ENCODE data around the gene F10.
"Not testable (repeated sequence)": the region's sequence is repeated elsewhere in the genome, so short reads cannot be mapped to it uniquely, and the experiment has no call there.

F10 gene

DNA sequence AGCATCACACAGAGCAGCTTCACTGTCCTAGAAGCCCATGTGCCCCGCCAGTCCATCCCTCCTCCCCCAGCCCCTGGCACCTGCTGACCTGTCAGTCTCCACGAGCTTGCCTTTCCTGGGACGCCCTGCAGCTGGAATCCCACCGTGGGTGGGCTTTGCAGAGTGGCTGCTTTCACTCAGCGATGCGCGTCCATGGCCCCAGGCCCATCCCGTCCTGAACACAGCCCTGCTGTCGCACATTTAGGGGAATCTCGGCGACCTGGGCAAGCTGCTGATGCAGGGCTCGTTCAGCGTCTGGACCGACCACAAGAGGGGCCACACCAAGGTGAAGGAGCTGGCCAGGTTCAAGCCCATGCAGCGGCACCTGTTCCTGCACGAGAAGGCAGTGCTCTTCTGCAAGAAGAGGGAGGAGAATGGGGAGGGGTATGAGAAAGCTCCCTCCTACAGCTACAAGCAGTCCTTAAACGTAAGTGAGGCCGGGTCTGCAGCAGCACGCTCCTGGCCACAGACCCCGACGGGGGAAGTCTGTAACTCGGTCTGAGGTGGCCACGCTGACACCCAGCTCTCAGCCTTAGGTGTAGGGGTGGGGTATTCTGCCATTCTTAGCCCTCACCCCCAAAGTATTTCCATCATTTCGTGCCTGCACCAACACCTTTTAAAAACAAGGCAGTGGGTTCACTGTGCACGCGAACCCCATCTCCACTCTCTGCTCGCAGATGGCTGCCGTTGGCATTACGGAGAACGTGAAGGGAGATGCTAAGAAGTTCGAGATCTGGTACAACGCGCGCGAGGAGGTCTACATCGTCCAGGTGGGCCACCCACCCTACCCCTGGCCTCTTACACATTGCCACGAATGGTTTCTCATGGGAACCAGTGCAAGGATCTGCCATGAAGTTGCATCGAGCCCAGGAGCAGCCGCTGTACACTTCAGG lies 35.3 kb upstream of the F10 start:
- no peak for DNase-seq (ENCODE audit: low spot score)

DNA sequence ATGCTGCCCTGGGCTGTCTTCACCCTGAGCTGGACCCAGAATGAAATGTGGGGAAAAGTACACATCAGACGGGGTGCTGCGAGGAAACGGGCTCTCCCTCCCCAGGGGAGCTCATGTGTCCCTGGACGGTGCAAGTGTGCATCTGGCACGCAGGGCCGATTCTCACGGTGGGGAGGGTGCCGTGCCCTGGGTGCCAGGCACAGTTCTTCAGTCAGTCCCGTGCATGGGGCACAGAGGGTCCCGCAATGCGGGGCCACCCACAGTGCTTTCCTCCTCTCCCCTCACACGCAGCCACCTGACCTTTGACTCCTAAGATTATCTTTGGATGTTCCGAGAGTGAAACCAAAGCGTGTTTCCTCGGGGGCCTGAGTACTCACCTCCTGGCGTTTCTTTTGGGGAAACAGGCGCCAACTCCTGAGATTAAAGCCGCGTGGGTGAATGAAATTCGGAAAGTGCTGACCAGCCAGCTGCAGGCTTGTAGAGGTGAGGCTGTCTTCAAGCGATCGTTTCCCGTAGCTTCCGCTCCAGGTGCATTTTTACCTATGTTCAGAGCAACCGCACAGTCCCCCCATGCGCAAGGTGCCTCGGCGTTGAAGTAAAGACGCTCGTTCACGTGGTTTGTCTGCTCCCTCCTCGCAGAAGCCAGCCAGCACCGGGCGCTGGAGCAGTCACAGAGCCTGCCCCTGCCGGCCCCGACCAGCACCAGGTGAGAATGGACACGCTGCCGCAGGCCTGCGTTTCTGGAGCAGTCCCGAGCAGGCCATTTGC lies 34.5 kb upstream of the F10 start:
- no peak for DNase-seq (ENCODE audit: low spot score)

DNA sequence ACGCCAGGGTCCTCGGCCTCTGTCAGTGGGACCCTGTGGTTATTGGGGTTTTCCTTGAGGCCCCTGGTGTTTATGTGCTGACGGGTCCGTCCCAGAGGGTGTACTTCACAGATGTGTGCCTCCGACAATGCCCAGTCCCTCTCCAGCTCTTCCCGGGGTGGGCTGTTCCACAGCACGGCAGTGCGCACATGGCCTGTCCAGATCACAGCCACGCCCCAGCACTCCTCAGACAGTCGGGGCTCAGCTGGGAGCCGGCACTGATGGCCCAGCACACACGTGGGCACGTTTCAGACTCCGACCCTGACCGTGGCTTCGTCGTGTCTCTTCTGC lies 33.9 kb upstream of the F10 start:
- no peak for DNase-seq (ENCODE audit: low spot score)

DNA sequence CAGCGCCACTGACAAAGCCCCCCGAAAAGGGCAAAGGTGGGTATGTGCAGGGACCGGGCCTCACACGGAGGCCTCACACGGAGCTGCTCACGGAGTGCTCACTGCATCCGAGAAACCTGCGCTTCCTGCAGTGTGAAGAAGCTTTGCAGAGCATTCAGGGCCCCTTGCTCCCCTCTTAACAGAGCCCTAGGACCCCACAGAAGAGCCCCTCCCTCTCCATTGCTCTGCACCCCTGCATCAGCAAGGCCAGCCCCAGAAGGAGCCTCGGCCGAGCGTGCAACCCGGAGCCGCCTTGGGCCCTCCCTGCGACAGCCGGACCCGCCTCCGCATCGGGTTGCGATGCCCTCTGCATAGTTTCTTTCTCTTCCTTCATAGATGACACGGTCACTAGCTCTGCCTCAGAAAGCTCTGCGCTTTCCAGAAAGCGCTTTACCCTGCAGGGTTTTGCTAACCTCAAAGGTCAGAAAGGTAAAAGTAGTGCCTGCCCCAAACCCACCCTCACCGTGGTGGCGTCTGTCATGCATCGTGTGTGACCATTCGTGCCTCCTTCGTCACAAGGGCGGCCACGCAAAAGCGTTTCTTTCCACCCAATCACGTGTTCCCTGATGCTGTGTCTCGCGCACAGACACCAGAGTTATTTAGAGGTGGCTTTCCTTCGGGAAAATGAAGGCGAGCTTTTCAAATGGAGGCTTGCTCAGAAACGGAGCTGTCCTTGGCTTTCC lies 32.7 kb upstream of the F10 start:
- DNase-seq (ENCODE audit: low spot score) = no peak

DNA sequence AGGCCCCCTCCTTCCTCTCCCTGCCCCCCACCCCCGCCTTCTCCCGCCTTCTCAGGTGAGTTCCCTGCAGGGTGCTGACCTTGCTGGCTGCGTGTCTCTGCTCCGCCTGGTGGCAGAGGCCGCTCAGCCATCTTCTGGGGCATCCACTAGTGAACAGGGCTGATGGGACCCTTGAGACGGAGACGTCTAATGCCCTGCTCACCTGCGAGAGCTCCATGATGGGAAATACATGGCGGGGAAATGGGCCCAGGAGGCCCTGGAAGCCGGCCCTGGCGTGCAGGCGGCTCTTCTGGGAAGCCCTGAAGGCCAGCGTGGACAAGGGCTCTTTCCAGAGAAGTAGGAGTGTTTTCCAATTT lies 32.2 kb upstream of the F10 start:
- DNase-seq (ENCODE audit: low spot score) = no peak

DNA sequence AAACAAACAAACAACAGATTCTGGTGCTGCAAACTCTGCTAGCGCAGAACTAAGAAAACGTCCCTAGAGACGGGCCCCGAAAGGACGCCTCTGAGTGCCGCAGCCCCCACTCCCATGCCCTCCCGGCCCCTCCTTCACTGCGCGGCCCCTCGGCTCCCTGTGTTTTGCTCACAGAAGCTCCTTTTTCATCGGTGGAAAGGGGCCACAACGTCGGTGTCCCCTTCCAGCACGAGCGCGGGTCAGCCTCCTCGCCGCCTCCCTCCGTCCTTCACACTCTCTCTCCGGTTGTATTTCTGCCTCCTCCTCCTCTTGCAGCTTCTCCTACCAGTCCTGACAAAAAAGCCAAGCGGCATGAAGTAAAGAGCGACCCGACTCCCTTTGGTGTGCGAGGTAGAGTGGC lies 31.8 kb upstream of the F10 start:
- no peak for DNase-seq (ENCODE audit: low spot score)

DNA sequence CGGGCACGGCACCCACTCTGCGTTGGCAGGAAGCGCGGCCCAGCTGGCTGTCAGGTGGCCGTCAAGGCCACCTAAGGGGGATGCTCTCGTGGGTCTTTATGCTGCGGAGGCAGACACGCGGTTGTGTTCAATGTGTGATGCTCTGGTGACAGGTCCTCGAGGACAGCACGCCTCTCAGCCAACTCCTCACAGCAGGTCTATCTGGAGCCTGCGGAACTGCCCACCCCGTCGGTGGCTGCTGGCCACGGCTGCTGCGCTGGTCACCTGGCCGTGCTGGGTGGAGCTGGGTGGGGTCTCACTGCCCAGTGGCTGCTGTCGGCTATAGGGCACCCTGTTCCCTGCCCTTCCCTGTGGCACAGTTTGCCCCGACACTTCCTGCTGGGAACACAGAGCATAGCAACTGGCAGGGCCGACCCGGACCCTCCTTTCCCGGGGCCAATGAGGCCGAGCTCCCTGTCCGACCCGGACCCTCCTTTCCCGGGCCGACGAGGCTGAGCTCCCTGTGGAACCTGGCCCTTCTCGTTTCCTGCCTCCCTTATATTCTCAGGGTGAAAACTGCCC lies 31.3 kb upstream of the F10 start:
- no peak for DNase-seq (ENCODE audit: low spot score)

DNA sequence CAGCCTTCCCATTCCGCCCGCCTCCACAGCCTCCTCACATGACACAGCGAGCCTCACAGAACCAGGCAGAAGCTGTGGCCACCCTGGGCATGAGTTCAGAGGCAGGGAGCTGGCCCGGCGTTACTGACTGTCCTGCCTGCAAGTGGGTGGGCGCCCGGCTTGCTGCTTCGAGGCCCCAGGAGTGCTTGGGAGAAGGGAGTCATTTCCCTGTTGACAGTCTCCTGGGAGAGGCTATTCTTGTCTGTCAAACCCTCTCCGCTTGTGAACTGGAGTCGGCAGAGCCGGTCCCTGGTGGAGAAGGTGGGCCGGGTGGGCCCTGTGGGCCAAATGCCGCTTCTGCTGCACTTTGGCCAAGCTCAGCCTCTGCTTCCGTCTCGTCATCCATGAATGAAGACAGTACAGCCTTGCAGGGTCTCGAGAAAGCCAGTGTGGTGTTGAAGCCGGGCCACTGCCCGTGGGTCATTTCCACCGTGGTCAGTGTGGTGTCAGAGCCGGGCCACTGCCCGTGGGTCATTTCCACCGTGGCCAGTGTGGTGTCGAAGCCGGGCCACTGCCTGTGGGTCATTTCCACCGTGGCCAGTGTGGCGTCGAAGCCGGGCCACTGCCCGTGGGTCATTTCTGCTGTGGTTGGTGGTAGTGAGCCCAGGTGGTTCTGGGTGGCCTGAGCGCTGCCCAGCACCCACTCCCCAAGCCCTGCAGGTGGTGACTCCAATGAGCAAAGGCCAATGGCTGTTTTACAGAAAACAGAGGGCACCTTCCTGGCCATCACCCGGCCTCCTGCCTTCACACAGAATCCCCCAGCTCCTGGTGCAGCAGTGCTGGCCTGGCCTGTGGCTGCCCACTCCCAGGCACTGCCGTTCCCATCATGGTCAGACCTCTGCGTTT lies 30.5 kb upstream of the F10 start:
- no peak for DNase-seq (ENCODE audit: low spot score)

DNA sequence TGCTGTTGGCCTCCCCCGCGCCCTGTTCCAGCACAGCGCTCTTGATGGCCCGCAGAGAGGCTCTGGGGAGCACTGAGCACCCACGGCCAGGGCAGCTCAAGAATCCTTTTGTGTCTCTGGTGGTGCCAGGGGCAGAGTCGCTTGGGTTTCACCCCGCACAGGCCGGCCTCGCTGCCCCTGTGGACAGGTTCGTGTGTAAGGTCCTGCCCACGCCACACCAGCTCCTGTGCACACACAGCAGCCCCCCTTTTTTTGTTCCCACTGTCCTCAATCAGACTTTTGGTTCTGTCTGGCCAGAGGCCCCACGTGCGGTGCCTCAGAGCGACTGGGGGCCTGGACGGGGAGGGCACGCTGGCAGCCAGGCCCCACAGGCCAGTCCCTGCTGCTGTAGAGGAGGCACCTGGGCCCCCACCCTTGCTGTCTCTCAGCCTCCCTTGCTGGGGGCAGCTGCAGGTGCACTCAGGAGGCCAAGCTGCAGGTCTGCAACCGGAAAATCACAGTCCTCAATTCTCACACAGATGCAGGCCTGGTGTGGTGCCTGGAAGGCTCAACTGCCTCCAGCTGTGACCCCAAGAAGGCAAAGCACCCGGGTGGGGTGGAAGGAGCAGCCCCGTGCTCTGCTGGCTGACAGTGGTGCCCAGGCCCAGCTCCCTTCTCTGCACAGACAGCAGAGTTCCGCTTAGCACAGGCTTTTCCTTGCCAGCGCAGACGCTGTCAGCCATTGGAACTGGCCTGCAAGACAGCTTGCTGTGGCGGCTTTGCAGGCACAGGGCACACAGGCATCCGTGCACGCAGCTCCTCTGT lies 29.6 kb upstream of the F10 start:
- DNase-seq (ENCODE audit: low spot score) = no peak

DNA sequence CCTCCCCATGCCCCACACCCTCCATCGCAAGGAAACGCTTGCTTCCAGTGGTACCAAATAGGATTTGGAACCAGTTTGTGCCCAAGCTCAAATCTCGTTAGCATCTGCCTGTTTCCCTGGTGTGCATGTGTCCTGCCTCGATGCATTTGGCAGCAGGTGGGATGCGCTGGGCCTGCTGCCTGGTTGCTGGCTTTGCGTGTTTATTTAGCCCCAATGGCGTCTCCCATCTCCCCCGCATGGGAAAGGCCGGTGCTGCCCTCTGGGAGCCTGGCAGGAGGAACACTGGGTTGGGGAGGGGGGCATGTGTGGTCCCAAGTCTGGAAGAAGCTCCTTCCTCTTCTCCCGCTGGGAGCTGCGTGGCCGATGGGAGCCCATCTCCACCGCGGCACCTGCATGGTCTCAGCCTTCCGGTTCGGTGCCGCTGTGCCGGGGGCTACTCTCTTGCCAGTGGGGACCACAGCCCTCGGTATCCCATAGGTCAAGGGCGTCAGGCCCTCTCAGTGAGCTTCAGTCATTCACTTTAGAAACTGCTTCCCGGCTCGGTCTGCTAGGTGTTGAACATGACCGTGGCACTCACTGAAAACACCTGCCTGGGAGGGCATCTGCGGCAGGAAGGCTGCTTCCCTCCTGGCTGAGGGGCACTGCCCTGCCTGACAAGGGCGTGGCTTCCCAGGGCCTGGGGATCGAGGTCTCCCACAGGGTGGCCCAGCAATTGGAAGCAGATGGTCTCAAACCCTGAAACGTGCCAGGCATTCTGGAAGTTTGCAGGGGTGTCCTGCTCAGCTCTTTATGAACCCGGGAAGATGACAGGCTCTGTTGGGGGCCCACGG lies 28.8 kb upstream of the F10 start:
- no peak for DNase-seq (ENCODE audit: low spot score)

DNA sequence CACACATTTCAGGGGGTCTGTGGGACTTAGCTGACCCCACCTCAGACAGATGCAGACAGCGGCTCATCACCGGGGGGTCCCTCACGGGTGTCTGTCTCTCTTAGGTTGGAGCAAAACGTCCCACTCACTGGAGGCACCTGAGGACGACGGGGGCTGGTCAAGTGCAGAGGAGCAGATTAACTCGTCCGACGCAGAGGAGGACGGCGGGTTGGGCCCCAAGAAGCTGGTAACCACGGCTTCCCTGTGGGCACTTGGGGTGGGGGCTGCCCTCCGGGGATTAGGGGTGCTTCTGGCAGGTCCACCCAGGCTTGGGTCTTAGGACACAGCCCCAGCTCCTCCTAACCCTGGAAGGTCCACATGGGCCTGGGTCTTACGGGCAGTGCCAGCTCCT lies 28.2 kb upstream of the F10 start:
- no peak for DNase-seq (ENCODE audit: low spot score)

DNA sequence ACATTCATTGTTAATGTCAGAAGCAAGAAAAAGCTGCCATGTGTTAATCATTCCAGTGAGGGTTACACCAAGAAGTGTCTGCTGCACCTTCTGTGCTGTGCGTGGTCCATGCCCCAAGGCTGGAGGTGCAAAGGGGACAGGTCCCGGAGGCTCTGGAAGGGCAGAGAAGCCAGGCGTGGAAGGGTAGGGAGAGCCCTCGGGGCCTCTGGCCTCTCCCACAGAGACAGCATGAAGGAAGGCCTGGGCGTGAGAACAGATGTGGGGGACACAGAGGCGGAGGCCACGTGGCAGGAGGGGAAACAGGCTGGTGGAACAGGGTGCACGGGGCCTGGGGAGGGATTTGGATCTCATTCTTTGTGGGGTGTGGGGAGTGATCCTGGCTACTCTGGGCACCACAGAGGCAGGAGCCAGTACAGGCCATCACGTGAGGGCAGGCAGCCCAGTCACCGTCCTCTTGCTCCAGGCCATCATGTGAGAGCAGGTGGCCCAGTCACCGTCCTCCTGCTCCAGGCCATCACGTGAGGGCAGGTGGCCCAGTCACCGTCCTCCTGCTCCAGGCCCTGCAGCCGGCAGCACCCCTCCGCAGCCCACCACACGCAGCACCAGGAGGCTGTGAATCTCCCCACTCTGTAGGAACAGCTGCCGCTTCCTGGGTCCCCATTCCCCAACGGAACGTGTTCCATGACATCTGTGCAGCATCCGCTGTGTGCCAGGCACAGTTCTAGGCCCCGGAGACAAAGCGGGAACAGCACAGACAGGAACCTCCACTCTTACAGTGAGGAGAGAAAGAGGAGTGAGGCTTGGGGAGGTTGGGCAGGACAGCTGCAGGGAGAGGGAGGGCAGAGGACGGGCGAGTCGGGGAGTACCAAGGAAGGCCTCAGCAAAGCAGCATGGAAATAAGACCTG lies 27.2 kb upstream of the F10 start:
- no peak for DNase-seq (ENCODE audit: low spot score)

DNA sequence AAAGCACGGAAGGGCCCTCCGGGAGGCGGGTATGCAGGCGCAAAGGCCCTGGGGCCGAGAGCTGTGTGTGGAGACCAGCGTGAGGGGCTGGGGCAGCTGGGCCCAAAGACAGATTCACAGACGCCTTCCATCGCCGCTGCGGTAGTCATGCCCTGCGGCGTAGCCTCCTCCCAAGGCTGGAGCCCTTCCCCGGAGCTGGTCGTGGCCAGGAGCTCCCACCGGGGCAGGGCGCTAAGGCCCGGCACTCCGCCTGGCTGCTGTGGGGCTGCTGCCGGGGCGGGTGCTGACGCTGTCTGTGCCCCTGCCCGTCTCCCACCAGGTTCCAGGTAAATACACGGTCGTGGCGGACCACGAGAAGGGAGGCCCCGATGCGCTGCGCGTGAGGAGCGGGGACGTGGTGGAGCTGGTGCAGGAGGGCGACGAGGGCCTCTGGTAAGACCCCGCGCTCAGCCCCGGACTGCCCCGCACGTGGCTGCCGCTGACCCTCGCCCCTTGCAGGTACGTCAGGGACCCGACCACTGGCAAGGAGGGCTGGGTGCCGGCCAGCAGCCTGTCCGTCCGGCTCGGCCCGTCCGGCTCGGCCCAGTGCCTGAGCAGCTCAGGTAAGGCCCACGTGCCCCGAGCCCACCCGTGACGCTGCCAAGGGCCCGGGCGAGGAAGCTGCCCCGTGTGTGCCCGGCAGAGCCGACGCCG lies 26.4 kb upstream of the F10 start:
- DNase-seq (ENCODE audit: low spot score) = no peak

DNA sequence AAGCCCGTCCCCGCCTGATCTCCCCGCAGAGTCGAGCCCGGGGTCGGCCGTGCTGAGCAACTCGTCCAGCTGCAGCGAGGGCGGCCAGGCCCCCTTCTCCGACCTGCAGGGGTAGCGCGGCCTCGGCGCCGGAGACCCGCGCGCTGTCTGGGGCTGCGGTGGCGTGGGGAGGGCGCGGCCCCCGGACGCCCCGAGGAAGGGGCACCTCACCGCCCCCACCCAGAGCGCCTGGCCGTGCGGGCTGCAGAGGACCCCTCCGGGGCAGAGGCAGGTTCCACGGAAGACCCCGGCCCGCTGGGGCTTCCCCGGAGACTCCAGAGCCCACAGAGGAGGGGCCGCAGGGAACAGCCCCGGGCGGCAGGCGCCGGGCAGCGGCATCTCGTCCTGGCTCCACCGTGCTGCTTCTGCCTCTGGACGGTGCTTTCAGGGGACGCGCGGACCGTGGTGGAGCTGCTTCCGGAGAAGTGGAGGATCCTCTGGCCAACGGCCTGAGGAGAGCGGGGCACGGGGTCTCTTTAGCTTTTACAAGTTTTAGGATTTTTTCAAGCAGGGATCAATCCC lies 25.8 kb upstream of the F10 start:
- no peak for DNase-seq (ENCODE audit: low spot score)

DNA sequence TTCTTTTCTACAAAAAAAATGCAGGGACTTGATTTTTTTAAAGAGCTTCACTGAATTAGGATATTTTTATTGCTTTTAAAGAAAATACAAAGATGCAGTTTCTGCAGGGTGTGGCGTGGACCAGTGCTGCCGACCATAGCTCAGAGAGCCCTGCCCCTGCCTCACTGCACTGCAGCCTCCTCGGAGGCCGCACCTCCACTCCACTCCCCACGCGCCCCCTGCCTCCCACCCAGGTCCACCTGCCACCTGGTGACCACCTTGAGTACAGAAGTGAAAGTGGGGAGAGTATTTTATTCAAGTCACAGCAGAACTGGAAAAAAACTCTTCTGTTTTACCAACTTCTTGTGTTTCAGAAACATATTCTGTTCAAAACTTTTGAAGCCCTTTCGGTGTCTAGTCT lies 24.9 kb upstream of the F10 start:
- DNase-seq (ENCODE audit: low spot score) = no peak

DNA sequence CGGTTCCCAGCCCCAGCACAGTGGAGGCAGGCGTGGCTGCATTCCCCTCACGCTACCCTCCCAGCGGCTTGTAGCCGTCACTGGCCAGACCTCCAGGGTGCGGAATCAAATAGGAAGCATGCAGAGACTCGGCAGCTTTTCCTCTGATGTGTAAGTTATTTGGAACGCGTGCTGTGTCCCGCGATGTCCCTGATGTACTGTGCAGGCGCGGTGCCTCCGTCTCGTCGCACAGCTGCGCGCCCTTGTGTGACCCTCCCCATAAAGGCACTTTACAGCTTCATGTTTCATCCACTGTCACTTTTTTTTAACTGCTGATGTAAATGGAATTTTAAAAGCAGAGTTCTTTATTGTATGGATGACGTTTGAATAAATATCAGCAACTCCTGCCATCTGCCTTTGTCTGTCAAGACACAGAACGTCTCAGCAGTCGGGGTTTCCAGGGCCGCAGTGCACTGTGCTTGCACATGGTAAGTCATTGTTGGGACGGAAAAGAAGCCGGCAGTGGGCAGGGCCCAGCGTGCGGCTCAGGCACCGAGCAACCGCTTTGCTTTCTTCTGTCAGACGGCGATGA lies 24.4 kb upstream of the F10 start:
- DNase-seq (ENCODE audit: low spot score) = no peak

DNA sequence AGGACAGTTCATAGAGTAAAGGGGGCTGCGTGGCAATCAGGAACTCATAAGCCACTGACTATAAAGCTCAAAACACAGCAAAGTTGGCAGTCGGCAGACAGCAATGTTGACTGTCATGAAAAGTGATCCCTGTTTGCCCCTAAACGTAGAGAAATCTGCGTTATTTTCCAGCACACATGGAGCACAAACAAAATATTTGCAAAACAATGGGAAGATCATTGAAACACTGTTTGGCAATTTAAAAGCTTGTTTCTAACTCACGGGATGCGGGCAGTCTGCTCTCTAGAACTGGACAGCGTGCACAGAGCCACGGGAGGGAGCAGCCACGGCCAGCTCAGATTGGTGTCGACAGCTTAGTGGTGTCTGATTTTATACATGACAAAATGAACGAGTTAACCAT lies 23.5 kb upstream of the F10 start:
- no peak for DNase-seq (ENCODE audit: low spot score)

DNA sequence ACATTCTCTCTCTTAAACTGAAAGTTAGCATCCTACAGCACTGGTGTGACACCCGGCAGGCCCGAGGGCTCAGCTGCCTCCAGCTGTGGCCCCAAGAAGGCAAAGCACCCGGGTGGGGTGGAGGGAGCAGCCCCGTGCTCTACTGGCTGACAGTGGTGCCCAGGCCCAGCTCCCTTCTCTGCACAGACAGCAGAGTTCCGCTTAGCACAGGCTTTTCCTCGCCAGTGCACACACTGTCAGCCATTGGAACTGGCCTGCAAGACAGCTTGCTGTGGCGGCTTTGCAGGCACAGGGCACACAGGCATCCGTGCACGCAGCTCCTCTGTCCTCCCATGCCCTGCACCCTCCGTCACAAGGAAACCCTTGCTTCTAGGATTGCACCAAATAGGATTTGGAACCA lies 20.3 kb upstream of the F10 start:
- DNase-seq (ENCODE audit: low spot score) = not testable (repeated sequence)
